ENCODE measurements around the gene SLC27A5.

GRCh38 chr19:58468216-58468839 lies 43.5 kb downstream of the SLC27A5 start:
- no peak for TF ChIP-seq CTCF (IDR thresholded peaks at IDR 0.05)
- no peak for TF ChIP-seq POLR2AphosphoS5 (IDR thresholded peaks at IDR 0.05; ENCODE audit: insufficient read depth in 1 of 2, low read depth in 1 of 2)

All from vagina (tissue), 2 donors.